ENCODE data around the gene STX16.

The STX16 gene

DNA sequence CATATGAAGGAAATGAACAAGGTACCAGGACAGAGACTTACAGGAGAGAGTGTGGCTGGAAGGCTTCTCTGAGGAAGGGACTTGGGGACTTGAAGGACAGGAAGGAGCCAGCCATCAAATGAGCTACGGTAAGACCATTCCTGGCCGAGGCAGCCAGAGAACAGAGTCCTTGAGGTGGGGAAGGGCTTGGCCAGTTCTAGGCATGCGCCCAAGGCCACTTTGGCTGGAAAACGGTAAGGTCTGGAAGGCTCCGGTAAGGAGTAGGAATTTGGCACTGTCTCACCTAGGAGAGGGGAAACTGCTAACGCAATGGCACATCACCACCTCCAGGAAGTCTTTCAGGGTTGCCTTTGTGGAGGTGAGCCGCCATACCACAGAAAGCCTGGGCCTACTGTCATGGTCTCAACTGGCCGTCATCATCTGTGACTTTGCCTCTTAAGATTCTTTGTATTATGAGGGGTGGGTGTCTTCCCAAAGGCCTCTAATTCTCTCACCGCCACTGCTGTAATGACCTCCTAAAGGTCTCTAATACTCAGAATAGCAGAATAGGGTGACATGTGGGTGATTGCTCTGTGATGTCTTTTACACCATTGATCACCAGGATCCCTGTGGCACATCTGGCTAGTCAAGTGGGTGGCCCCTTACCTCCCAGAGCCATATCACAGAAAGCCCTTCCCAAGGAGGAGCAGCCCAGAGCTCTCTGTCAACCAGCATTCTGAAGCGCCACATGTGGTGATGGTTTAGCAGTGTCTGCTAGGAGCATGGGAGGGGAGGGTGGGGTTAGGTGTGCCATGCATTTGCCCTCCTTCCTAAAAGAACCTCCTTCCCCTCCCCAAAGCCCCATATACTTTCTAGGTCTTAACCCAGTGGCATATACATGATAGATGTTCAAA is 17.7 kb upstream of the STX16 start:
- no peak overlapping the region for H3K9ac ChIP-seq (ENCODE audit: low read length)
- no peak overlapping the region for H3K4me3 ChIP-seq (ENCODE audit: low read depth in 1 of 2, low read length in 2 of 2)
- H3K4me1 ChIP-seq (ENCODE audit: insufficient read depth, low read length) = peaks cover 13% of the 10 kb centered on the region
- no peaks in the 10 kb centered on the region for H3K36me3 ChIP-seq (ENCODE audit: insufficient read depth, low read length)
- no peaks in the 10 kb centered on the region for H3K27me3 ChIP-seq (ENCODE audit: control insufficient read depth in 1 of 2, insufficient read depth in 2 of 2, low read length in 2 of 2)
- no peak overlapping the region for H3K27ac ChIP-seq (ENCODE audit: low read depth, low read length)
- H3K9me3 ChIP-seq (ENCODE audit: low read length) = no peaks in the 10 kb centered on the region

DNA sequence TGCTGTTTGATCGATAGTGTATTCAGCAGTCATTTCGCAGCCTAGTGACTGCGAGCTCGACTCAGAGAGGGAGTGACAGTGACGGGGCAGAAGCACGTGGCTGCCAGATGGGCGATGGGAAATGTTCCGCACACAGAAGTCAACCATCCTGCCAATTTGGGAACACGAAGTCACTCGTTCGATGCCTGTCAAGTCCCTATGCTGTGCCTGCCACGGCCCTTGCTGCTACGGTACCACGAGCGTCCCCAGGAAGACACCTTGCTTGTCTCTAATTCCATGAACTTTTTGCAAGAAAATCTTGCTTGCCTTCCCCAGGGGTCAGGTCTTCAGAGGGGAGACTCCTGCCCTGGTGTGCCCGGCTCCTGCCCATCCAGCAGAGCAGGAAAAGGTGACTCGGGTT is 17.0 kb upstream of the STX16 start:
- no peak overlapping the region for H3K9ac ChIP-seq (ENCODE audit: low read length)
- H3K4me3 ChIP-seq (ENCODE audit: low read depth in 1 of 2, low read length in 2 of 2) = no peak overlapping the region
- H3K4me1 ChIP-seq (ENCODE audit: insufficient read depth, low read length) = peaks cover 13% of the 10 kb centered on the region
- no peak overlapping the region for H3K27ac ChIP-seq (ENCODE audit: low read depth, low read length)
- H3K36me3 ChIP-seq (ENCODE audit: insufficient read depth, low read length) = no peaks in the 10 kb centered on the region
- no peaks in the 10 kb centered on the region for H3K9me3 ChIP-seq (ENCODE audit: low read length)
- H3K27me3 ChIP-seq (ENCODE audit: control insufficient read depth in 1 of 2, insufficient read depth in 2 of 2, low read length in 2 of 2) = no peaks in the 10 kb centered on the region

DNA sequence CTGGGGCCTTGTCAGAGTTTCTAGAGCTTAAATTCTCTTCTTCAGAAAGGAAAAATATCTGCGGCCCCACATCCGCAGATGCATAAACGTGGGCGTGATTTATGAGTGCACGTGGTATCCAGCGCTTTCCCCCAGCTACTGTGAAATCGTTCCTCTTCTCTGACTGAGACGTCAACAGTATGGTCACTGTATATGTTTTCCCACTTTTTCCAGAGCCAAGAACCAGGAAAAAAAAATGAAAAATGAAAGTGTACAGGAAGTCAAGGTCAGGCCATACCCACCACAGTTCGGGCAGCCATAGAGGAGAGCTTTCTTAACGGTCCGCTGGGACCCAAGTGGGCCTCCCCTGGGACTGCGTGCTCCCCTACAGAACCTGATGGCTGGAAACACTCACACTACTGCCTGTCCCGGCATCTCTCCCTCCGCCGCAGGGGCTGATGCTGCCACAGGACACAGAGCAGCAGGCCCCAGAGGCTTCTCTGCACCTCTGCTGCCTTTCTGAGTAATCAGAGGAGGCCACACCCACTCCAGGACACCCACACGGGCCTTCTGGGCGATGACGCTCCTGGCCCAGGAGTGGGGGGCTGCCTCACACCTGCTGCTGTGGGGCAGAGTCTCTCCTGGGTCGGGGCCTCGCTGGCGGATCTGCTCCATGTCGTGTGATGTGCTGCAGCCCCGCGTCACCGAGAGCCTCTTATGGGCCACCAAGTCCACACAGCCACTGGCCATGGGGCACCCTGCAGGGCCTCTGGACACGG is 16.4 kb upstream of the STX16 start:
- Histone ChIP-seq H3K4me3 (ENCODE audit: low read depth in 1 of 2, low read length in 2 of 2) (no peak overlapping the region), H3K27ac (ENCODE audit: low read depth, low read length) (peak overlapping the region; percentile 26), H3K4me1 (ENCODE audit: insufficient read depth, low read length) (peaks cover 13% of the 10 kb centered on the region), H3K27me3 (ENCODE audit: control insufficient read depth in 1 of 2, insufficient read depth in 2 of 2, low read length in 2 of 2) (no peaks in the 10 kb centered on the region), H3K36me3 (ENCODE audit: insufficient read depth, low read length) (no peaks in the 10 kb centered on the region), H3K9ac (ENCODE audit: low read length) (no peak overlapping the region), H3K9me3 (ENCODE audit: low read length) (no peaks in the 10 kb centered on the region)

DNA sequence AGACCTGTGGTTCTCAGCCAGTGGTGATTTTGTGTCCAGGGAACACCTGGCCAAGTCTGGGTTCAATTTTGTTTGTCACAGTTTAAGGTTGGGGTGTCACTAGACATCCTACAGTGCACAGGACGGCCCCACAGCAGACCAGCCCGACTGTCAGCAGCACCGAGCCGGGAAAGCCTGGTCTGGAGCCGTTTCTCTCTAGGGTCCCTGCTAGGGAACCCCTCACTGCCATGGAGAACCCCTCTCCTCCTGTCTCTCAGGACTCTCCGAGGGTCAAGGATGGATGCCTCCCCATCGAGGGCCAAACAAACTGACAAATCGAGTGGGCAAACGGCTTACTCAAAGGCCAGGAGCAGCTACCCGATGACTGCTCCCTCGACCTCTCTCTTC is 15.8 kb upstream of the STX16 start:
- no peaks in the 10 kb centered on the region for H3K9me3 ChIP-seq (ENCODE audit: low read length)
- H3K4me3 ChIP-seq (ENCODE audit: low read depth in 1 of 2, low read length in 2 of 2) = no peak overlapping the region
- H3K9ac ChIP-seq (ENCODE audit: low read length) = no peak overlapping the region
- H3K36me3 ChIP-seq (ENCODE audit: insufficient read depth, low read length) = no peaks in the 10 kb centered on the region
- no peak overlapping the region for H3K27ac ChIP-seq (ENCODE audit: low read depth, low read length)
- H3K4me1 ChIP-seq (ENCODE audit: insufficient read depth, low read length) = peaks cover 13% of the 10 kb centered on the region
- H3K27me3 ChIP-seq (ENCODE audit: control insufficient read depth in 1 of 2, insufficient read depth in 2 of 2, low read length in 2 of 2) = no peaks in the 10 kb centered on the region

DNA sequence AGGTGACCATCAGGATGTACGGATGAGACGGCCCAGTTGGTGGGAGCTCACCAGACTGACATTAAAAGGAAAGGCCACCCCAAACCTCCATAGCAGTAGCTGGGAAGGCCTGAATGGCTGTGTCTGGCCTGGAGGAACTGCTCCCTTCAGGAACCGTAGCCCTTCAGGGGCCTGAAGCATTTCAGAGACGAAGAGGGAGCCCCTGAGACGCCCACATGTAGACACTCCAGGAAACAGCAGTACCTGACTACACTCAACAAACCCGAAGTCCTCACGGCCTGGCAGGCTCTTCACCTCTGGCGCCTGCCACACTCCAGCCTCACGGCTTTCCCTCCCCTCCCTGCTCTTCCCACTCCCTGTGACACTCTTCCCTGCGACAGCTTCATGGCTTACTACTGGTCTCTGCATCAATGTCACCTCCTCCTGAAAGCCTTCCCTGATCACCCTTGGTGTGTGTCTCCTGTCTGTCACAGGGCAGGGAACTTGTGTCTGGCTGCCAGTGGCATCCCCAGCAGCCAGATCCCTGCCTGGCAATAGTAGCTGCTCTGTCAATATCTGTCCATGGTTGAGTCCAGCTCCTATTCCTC is 14.6 kb upstream of the STX16 start:
- Histone ChIP-seq H3K27me3 (ENCODE audit: control insufficient read depth in 1 of 2, insufficient read depth in 2 of 2, low read length in 2 of 2) (no peaks in the 10 kb centered on the region), H3K9me3 (ENCODE audit: low read length) (no peaks in the 10 kb centered on the region), H3K4me3 (ENCODE audit: low read depth in 1 of 2, low read length in 2 of 2) (no peak overlapping the region), H3K4me1 (ENCODE audit: insufficient read depth, low read length) (peaks cover 13% of the 10 kb centered on the region), H3K36me3 (ENCODE audit: insufficient read depth, low read length) (no peaks in the 10 kb centered on the region), H3K27ac (ENCODE audit: low read depth, low read length) (no peak overlapping the region), H3K9ac (ENCODE audit: low read length) (no peak overlapping the region)

DNA sequence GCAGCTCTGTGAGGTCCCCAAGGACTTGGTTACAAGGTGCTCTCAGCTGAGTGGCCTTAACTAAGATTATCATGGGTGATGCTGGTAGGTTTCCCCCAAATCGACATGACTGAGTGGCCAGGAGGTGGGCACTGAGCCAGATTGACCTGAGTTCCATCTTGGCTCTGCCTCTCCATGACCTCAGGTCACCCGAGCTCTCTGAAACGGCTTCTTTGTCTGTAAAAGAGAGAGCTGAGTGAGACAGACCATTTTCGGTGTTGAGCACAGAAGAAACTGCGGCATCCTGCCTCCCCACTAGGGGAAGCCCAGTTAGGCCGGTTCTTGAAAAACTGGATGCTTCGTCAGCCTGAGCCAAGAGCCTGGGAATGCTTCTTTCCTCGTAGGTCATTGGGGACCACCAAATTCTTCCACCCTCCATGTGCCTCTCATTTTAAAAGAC is 14.1 kb upstream of the STX16 start:
- Histone ChIP-seq H3K36me3 (ENCODE audit: insufficient read depth, low read length) (no peaks in the 10 kb centered on the region), H3K9ac (ENCODE audit: low read length) (no peak overlapping the region), H3K4me1 (ENCODE audit: insufficient read depth, low read length) (peaks cover 13% of the 10 kb centered on the region), H3K27me3 (ENCODE audit: control insufficient read depth in 1 of 2, insufficient read depth in 2 of 2, low read length in 2 of 2) (no peaks in the 10 kb centered on the region), H3K4me3 (ENCODE audit: low read depth in 1 of 2, low read length in 2 of 2) (no peak overlapping the region), H3K27ac (ENCODE audit: low read depth, low read length) (no peak overlapping the region), H3K9me3 (ENCODE audit: low read length) (no peaks in the 10 kb centered on the region)

DNA sequence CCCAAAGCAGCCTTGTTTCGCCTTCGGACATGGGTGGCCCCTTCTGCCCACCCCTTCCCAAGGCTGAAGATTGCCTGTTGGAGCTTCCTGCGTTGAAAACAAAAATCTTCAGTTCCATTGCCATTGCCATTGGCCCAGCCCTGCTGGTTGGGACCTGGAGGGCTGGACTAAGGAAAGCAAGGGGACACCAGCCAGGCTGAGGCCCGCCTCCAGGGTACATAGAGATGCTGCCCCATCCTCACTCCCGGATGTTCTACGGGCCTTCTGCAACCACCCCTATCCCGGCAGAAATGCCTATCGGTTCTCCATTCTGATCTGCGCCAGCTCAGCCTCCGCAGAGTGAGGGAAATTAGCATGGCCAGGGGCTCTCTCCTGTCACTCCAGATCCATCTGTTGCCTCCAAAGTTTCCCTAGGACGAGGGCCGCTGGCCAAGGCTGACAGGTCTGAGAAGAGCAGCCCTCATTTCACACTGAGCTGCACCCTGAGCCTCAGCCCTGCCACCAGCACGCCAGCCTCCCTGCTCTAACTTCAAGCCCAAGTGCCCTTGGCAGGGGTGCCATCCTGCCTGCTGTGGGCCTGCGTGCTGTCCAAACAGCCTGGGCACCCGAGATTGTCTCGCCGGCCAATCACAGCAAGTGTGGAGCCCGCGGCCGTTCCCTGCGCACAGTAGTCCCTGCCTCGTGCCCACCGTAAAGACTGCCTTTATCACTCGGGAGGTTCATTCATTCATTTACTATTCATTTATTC is 13.4 kb upstream of the STX16 start:
- Histone ChIP-seq H3K27me3 (ENCODE audit: control insufficient read depth in 1 of 2, insufficient read depth in 2 of 2, low read length in 2 of 2) (no peaks in the 10 kb centered on the region), H3K4me1 (ENCODE audit: insufficient read depth, low read length) (peaks cover 13% of the 10 kb centered on the region), H3K27ac (ENCODE audit: low read depth, low read length) (no peak overlapping the region), H3K4me3 (ENCODE audit: low read depth in 1 of 2, low read length in 2 of 2) (no peak overlapping the region), H3K9me3 (ENCODE audit: low read length) (no peaks in the 10 kb centered on the region), H3K36me3 (ENCODE audit: insufficient read depth, low read length) (no peaks in the 10 kb centered on the region), H3K9ac (ENCODE audit: low read length) (no peak overlapping the region)

DNA sequence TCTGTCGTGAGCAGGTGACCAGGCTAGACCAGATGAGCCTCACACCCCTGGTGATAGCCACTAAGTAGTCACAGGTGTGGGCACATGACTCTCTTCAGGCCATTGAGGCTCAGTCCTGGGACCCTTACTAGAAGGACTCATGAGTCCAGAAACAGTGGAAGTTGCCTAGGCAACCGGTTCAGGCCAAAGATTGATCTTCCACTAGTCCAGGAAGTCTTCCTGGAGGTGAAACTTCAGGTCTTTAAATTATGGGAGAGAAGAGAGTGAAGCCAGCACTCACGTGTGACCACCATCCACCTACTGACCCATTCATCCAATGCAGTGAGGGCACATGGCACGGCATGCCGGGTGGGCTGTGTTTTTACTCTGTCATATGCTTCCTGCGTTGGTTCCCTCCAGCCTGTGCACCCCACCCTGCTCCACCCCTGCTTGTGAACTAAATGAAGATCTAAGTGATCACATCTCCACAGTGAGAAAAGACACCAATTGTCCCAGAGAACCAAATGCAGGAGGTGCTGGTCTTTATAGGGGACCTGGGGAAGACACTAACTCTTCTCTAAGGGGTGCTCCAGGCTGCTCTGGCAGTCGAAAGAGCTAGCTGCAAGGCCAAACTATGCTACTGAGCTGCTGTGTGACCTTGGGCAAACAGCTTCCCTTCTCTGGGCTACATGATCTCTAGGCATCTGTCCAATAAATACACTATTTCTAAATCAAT is 12.5 kb upstream of the STX16 start:
- Histone ChIP-seq H3K36me3 (ENCODE audit: insufficient read depth, low read length) (no peaks in the 10 kb centered on the region), H3K27ac (ENCODE audit: low read depth, low read length) (no peak overlapping the region), H3K9ac (ENCODE audit: low read length) (no peak overlapping the region), H3K4me3 (ENCODE audit: low read depth in 1 of 2, low read length in 2 of 2) (no peak overlapping the region), H3K27me3 (ENCODE audit: control insufficient read depth in 1 of 2, insufficient read depth in 2 of 2, low read length in 2 of 2) (no peaks in the 10 kb centered on the region), H3K9me3 (ENCODE audit: low read length) (no peaks in the 10 kb centered on the region), H3K4me1 (ENCODE audit: insufficient read depth, low read length) (peaks cover 13% of the 10 kb centered on the region)

DNA sequence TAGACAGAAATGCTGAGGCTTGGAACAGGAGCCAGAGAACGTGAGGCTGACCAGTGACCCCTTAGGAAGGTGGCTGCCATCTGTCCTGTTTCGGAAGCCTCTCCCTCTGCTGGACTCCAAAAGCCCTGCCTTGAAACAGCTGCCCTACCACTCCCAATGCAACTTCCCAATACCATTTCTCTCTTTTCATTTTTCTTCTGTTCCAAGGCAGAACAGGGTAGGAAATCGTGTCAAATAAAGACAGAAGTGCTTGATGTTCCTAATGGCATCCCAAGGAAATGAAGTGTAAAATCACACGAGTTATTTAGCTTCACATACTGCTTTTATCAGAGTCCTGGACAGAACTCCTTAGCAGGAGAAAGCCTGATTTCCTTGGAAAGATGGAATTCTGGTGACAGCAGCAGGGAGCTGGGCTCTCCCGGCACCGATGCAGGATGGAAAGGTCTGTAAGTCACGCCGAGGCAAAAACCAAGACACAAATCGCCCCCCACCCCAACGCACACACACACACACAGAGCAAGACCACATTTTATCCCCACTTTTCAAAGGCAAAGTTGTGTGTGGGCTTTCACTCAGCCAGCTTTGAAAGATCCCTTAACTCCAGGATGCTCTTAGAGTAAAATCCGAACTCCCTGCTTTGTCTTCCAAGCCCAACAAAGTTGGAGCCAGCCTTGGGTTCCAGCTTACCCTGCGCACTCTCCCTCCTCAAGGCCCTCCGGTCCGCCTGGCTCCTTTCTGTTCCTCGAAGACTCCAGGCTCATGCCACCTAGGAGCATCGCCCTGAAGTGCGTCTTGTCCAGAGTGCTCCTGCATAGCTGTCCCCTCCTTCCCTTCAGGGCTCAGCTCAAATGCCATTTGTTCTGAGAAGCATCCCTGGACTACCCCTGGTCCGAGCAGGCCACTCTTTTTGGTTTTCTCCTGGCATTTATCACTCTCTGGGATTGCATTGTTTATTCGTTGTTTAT is 11.6 kb upstream of the STX16 start:
- Histone ChIP-seq H3K9me3 (ENCODE audit: low read length) (no peaks in the 10 kb centered on the region), H3K4me1 (ENCODE audit: insufficient read depth, low read length) (peaks cover 7% of the 10 kb centered on the region), H3K4me3 (ENCODE audit: low read depth in 1 of 2, low read length in 2 of 2) (no peak overlapping the region), H3K36me3 (ENCODE audit: insufficient read depth, low read length) (no peaks in the 10 kb centered on the region), H3K27ac (ENCODE audit: low read depth, low read length) (no peak overlapping the region), H3K27me3 (ENCODE audit: control insufficient read depth in 1 of 2, insufficient read depth in 2 of 2, low read length in 2 of 2) (no peaks in the 10 kb centered on the region), H3K9ac (ENCODE audit: low read length) (no peak overlapping the region)

DNA sequence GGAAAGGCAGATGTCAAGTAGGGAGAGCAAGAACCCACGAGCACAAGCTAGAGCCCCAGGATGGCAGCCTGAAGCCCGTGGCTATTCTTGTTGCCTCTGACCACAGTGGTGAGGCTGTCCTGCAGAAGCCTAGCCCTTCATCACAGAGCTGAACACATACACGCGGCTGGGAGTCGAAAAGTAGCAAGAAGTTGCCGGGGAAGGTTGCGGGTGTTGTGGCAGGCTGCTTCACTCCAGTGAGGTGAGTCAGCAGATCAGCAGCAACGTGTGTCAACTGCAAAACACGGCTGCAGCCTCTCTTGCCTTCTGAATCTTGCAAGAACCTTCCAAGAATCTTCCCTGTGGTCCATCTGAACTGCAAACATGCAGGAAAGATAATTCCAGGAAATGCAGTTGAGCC is 10.6 kb upstream of the STX16 start:
- Histone ChIP-seq H3K4me1 (ENCODE audit: insufficient read depth, low read length) (peaks cover 5% of the 10 kb centered on the region), H3K27me3 (ENCODE audit: control insufficient read depth in 1 of 2, insufficient read depth in 2 of 2, low read length in 2 of 2) (no peaks in the 10 kb centered on the region), H3K36me3 (ENCODE audit: insufficient read depth, low read length) (no peaks in the 10 kb centered on the region)

More for the DNA sequence above, 10.6 kb upstream of the STX16 start:
- no peak overlapping the region for H3K9ac ChIP-seq (ENCODE audit: low read length)
- no peak overlapping the region for H3K4me3 ChIP-seq (ENCODE audit: low read depth in 1 of 2, low read length in 2 of 2)
- no peaks in the 10 kb centered on the region for H3K9me3 ChIP-seq (ENCODE audit: low read length)
- H3K27ac ChIP-seq (ENCODE audit: low read depth, low read length) = no peak overlapping the region
